ENCODE measurements around the gene ZNF436. TPM values are rescaled to one million over a fixed set of nuclear protein-coding genes. Genes with fewer than 3 reads are reported as not detected.
"Not testable (repeated sequence)": the region's sequence is repeated elsewhere in the genome, so short reads cannot be mapped to it uniquely, and the experiment has no call there.

Gene ZNF436
- polyA plus RNA-seq, 2 donors: 6.2 to 9.6 TPM

DNA sequence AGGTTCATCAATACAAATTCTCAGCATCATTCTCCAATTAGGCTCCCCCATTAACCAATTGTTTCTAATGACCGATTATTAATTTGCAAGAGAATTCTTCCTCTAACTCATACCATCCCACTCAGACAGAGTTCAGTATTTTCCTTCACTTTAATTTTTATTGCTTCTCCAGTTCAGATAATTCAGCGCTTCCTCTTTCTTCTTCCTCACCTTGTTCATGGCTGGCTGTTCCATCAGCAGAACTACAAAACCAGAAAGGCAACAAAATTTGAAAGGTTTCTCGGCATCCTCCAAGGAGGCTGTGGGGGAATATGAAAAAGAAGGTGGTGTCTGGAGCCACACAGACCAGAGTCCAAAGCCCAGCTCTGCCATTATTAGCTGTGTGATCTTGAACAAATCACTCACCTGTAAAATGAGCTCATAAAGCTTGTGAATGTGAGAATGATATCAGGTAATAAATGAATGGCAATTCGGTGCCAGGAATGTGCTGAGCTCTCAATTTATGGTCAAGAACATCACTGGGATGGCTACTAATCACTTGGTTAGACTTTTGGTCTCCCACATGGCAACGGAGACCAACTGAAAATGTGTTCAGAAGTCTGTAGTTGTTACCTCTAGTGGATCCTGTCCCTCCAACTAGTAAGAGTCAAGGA lies 11.7 kb upstream of the ZNF436 start:
- H3K36me3 ChIP-seq (ENCODE audit: control insufficient read depth in 2 of 2, insufficient read depth in 2 of 2, low read length in 1 of 2): peaks cover 0 to 3% of the 10 kb centered on the region in 2 donors
- H3K27me3 ChIP-seq (ENCODE audit: control insufficient read depth in 1 of 2, insufficient read depth in 2 of 2, low read length in 2 of 2): no peaks in the 10 kb centered on the region
- H3K4me1 ChIP-seq (ENCODE audit: control insufficient read depth in 2 of 2, insufficient read depth in 2 of 2, low read length in 1 of 2): peaks cover 0 to 18% of the 10 kb centered on the region in 2 donors
- no peaks in the 10 kb centered on the region for H3K9me3 ChIP-seq (ENCODE audit: control insufficient read depth in 2 of 2, insufficient read depth in 1 of 2, low read depth in 1 of 2, low read length in 1 of 2)
- H3K4me3 ChIP-seq (ENCODE audit: low read depth in 1 of 2, low read length in 2 of 2): no peak overlapping the region
- H3K27ac ChIP-seq (ENCODE audit: low read depth in 2 of 2, low read length in 1 of 2): no peak overlapping the region
- WGBS, 2 donors: 79 to 83% methylated on average over 5 of the region's 5 CpGs

DNA sequence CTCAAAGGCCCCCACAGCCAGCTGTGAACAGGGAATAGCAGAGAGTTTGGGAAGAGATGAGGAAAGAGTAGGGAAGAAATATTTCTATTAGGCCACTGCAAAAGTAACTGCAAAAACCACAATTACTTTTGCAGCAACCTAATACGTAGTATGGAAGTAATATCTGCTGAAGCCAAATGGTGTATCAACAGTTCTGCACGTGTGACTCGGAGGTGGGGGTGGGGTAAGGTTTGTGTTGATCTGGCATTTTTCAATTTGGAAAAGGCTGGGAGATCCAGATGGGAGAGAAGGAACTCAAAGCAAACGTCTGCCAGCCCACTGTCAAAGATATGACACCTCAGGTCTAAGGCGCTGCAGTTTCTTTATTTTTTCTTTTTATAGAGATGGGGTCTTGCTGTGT lies 11.1 kb upstream of the ZNF436 start:
- 59 to 61% methylated on average over 5 of the region's 5 CpGs for WGBS, 2 donors
- Histone ChIP-seq H3K4me1 (ENCODE audit: control insufficient read depth in 2 of 2, insufficient read depth in 2 of 2, low read length in 1 of 2) (peaks cover 0 to 18% of the 10 kb centered on the region in 2 donors), H3K36me3 (ENCODE audit: control insufficient read depth in 2 of 2, insufficient read depth in 2 of 2, low read length in 1 of 2) (peaks cover 0 to 3% of the 10 kb centered on the region in 2 donors), H3K27me3 (ENCODE audit: control insufficient read depth in 1 of 2, insufficient read depth in 2 of 2, low read length in 2 of 2) (no peaks in the 10 kb centered on the region), H3K9me3 (ENCODE audit: control insufficient read depth in 2 of 2, insufficient read depth in 1 of 2, low read depth in 1 of 2, low read length in 1 of 2) (no peaks in the 10 kb centered on the region), H3K4me3 (ENCODE audit: low read depth in 1 of 2, low read length in 2 of 2) (no peak overlapping the region), H3K27ac (ENCODE audit: low read depth in 2 of 2, low read length in 1 of 2) (no peak overlapping the region)

DNA sequence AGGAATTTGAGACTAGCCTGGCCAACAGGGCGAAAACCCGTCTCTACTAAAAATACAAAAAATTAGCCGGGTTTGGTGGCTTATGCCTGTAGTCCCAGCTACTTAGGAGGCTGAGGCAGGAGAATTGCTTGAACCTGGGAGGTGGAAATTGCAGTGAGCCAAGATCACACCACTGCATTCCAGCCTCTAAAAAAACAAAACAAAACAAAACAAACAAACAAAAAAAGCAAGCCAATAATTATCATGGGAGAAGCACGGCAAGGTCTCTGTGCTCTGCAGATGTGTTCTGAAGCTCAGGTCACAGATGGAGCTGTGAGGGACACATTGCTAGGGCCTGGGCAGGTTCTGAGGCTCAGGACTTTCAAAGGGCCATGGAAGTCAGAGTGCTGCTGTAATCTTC lies 10.6 kb upstream of the ZNF436 start:
- WGBS, 2 donors: 59 to 65% methylated on average over 4 of the region's 4 CpGs
- H3K36me3 ChIP-seq (ENCODE audit: control insufficient read depth in 2 of 2, insufficient read depth in 2 of 2, low read length in 1 of 2); H3K4me3 ChIP-seq (ENCODE audit: low read depth in 1 of 2, low read length in 2 of 2); H3K9me3 ChIP-seq (ENCODE audit: control insufficient read depth in 2 of 2, insufficient read depth in 1 of 2, low read depth in 1 of 2, low read length in 1 of 2); H3K27ac ChIP-seq (ENCODE audit: low read depth in 2 of 2, low read length in 1 of 2); H3K27me3 ChIP-seq (ENCODE audit: control insufficient read depth in 1 of 2, insufficient read depth in 2 of 2, low read length in 2 of 2): not testable (repeated sequence)
- peaks cover 0 to 18% of the 10 kb centered on the region in 2 donors for H3K4me1 ChIP-seq (ENCODE audit: control insufficient read depth in 2 of 2, insufficient read depth in 2 of 2, low read length in 1 of 2)

DNA sequence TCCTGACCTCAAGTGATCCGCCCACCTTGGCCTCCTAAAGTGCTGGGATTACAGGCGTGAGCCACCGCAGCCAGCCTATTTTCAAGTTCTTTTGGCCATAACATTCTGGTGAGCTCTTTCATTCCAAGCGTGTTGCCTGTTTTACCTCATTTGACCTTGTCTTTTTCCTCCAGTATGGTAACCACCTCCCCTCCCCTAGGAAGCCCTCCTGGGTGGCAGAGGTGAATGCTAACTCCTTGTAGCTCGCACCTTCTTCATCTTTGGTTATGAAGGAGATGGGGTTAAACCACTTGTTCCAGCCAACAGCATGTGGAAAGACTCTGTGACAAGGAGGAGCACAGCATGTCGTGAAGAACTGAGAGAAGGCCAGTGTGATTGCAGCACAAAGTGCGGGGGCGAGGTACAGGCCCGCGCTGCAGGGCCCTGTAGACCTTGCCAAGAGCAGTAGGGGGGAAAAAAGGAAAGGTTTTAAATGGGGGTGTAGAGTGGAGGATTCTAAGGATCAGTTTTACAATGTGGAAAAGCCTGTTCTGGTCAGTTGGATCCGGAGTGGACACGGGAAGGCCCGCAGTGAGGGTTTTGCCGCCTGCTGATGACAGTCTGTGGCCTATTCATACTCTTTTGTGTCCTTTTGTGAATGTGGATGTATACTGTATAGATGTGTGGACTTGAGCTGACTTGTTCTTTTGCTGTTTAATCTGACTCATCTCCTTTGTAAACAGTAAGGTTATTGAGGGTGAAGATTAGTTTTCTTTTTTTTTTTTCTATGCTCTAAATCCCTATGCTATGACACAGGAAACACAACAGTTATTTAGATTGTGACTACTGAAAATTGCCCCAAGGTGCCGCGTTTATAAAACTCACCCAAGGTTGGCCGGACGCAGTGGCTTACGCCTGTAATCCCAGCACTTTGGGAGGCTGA lies 7.5 kb upstream of the ZNF436 start:
- no peak overlapping the region for H3K4me3 ChIP-seq (ENCODE audit: low read depth in 1 of 2, low read length in 2 of 2)
- H3K27ac ChIP-seq (ENCODE audit: low read depth in 2 of 2, low read length in 1 of 2): peak overlapping the region; percentile 77 to 88
- H3K27me3 ChIP-seq (ENCODE audit: control insufficient read depth in 1 of 2, insufficient read depth in 2 of 2, low read length in 2 of 2): no peaks in the 10 kb centered on the region
- peaks cover 0 to 5% of the 10 kb centered on the region in 2 donors for H3K4me1 ChIP-seq (ENCODE audit: control insufficient read depth in 2 of 2, insufficient read depth in 2 of 2, low read length in 1 of 2)
- WGBS, 2 donors: 35 to 49% methylated on average over 19 of the region's 19 CpGs
- no peaks in the 10 kb centered on the region for H3K9me3 ChIP-seq (ENCODE audit: control insufficient read depth in 2 of 2, insufficient read depth in 1 of 2, low read depth in 1 of 2, low read length in 1 of 2)
- H3K36me3 ChIP-seq (ENCODE audit: control insufficient read depth in 2 of 2, insufficient read depth in 2 of 2, low read length in 1 of 2): no peaks in the 10 kb centered on the region

- not testable (repeated sequence) for H3K27me3 ChIP-seq (ENCODE audit: control insufficient read depth in 1 of 2, insufficient read depth in 2 of 2, low read length in 2 of 2); H3K9me3 ChIP-seq (ENCODE audit: control insufficient read depth in 2 of 2, insufficient read depth in 1 of 2, low read depth in 1 of 2, low read length in 1 of 2); H3K4me3 ChIP-seq (ENCODE audit: low read depth in 1 of 2, low read length in 2 of 2); H3K36me3 ChIP-seq (ENCODE audit: control insufficient read depth in 2 of 2, insufficient read depth in 2 of 2, low read length in 1 of 2); H3K27ac ChIP-seq (ENCODE audit: low read depth in 2 of 2, low read length in 1 of 2)
- peaks cover 7 to 18% of the 10 kb centered on the region in 2 donors for H3K4me1 ChIP-seq (ENCODE audit: control insufficient read depth in 2 of 2, insufficient read depth in 2 of 2, low read length in 1 of 2)
- WGBS, 2 donors: 70 to 77% methylated on average over 12 of the region's 12 CpGs
Measured at GRCh38 chr1:23374079-23374735, 4.6 kb upstream of the ZNF436 start.

- 67 to 70% methylated on average over 13 of the region's 13 CpGs for WGBS, 2 donors
- peaks cover 7 to 18% of the 10 kb centered on the region in 2 donors for H3K4me1 ChIP-seq (ENCODE audit: control insufficient read depth in 2 of 2, insufficient read depth in 2 of 2, low read length in 1 of 2)
- no peaks in the 10 kb centered on the region for H3K36me3 ChIP-seq (ENCODE audit: control insufficient read depth in 2 of 2, insufficient read depth in 2 of 2, low read length in 1 of 2)
- peak overlapping the region in 1 of 2 donors; percentile 64 for H3K27ac ChIP-seq (ENCODE audit: low read depth in 2 of 2, low read length in 1 of 2)
- no peak overlapping the region for H3K4me3 ChIP-seq (ENCODE audit: low read depth in 1 of 2, low read length in 2 of 2)
- no peaks in the 10 kb centered on the region for H3K27me3 ChIP-seq (ENCODE audit: control insufficient read depth in 1 of 2, insufficient read depth in 2 of 2, low read length in 2 of 2)
- H3K9me3 ChIP-seq (ENCODE audit: control insufficient read depth in 2 of 2, insufficient read depth in 1 of 2, low read depth in 1 of 2, low read length in 1 of 2): no peaks in the 10 kb centered on the region
Measured at GRCh38 chr1:23371987-23372880, 2.6 kb upstream of the ZNF436 start.

DNA sequence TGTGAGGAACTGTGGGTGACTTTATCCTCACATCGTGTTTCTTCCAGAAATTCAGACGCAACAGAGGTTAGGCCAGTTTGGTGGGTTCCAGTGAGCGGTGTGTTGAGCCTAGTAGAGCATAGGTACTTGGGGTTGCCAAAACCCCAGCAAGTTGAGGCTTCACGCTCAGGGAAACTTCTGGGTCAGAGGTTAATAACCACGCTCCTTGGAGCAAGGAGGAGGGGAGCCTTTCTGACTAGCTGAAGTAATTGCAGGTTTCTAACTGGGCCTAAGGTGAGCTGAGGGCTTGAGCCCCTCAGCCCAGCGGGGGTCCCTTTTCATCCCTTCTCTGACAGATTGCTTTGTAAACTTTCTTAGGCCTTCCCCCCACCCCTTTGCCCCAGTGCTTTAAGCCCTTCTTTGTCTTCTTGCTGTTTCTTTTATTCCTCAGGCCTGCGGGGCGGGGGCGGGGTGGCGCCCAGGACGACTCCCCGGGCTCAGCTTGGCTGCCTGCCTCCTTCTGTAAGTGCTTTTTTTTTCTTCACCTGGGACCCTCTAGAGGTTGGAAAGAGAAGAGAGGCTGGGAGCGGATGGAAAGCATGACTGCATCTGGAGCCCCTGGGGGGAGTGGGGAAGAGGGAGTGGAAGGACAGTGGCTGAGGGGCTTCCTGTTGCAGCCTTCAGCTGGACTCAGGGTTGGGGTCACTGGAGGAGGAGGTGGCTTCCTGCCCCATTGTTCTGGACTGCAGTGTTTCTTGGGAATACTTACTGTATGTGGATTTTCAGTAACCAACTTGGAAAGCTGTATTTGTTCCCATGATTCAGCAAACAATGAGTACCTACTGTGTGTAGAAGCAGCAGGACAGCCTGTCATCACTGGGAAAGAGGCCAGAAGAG lies 1.3 kb upstream of the ZNF436 start:
- no peak overlapping the region for H3K4me3 ChIP-seq (ENCODE audit: low read depth in 1 of 2, low read length in 2 of 2)
- H3K36me3 ChIP-seq (ENCODE audit: control insufficient read depth in 2 of 2, insufficient read depth in 2 of 2, low read length in 1 of 2): no peaks in the 10 kb centered on the region
- H3K27ac ChIP-seq (ENCODE audit: low read depth in 2 of 2, low read length in 1 of 2): peak overlapping the region; percentile 87 to 93
- peaks cover 7 to 14% of the 10 kb centered on the region in 2 donors for H3K4me1 ChIP-seq (ENCODE audit: control insufficient read depth in 2 of 2, insufficient read depth in 2 of 2, low read length in 1 of 2)
- 26 to 29% methylated on average over 13 of the region's 13 CpGs for WGBS, 2 donors
- no peaks in the 10 kb centered on the region for H3K27me3 ChIP-seq (ENCODE audit: control insufficient read depth in 1 of 2, insufficient read depth in 2 of 2, low read length in 2 of 2)
- no peaks in the 10 kb centered on the region for H3K9me3 ChIP-seq (ENCODE audit: control insufficient read depth in 2 of 2, insufficient read depth in 1 of 2, low read depth in 1 of 2, low read length in 1 of 2)

- Histone ChIP-seq H3K36me3 (ENCODE audit: control insufficient read depth in 2 of 2, insufficient read depth in 2 of 2, low read length in 1 of 2) (no peaks in the 10 kb centered on the region), H3K27ac (ENCODE audit: low read depth in 2 of 2, low read length in 1 of 2) (peak overlapping the region; percentile 87 to 93), H3K27me3 (ENCODE audit: control insufficient read depth in 1 of 2, insufficient read depth in 2 of 2, low read length in 2 of 2) (no peaks in the 10 kb centered on the region), H3K9me3 (ENCODE audit: control insufficient read depth in 2 of 2, insufficient read depth in 1 of 2, low read depth in 1 of 2, low read length in 1 of 2) (no peaks in the 10 kb centered on the region), H3K4me1 (ENCODE audit: control insufficient read depth in 2 of 2, insufficient read depth in 2 of 2, low read length in 1 of 2) (peaks cover 7 to 14% of the 10 kb centered on the region in 2 donors), H3K4me3 (ENCODE audit: low read depth in 1 of 2, low read length in 2 of 2) (peak overlapping the region in 1 of 2 donors; percentile 95)
- 31 to 40% methylated on average over 5 of the region's 5 CpGs for WGBS, 2 donors
Measured at GRCh38 chr1:23370330-23370708, 683 bp upstream of the ZNF436 start.

All from esophagus (tissue), 2 donors.